Small intestine (tissue), 7 donors: ENCODE results near the gene TBCD. TPM values are rescaled to one million over a fixed set of nuclear protein-coding genes. Genes with fewer than 3 reads are reported as not detected.

Source experiments
- DNase-seq, 2 donors: peaks; one replicate each; pipeline versions ENCODE4 v3.0.0 to v3.0.0-alpha.2; 2013
- FAIRE-seq: peaks from 2 replicates; lab custom pipeline; 2012; peaks lifted over from hg19 to GRCh38; lab: Jason Lieb, UNC
- H3K27ac ChIP-seq, 3 donors: one replicate each; pipeline ENCODE4 v1.5.1; 2013; ENCODE audit warnings: low read length in 2 of 3, mild to moderate bottlenecking in 2 of 3, control low read depth in 1 of 3, inconsistent platforms in 1 of 3, low read depth in 1 of 3, moderate library complexity in 1 of 3
- H3K27me3 ChIP-seq, 3 donors: one replicate each; pipeline ENCODE4 v1.6.1; 2013; ENCODE audit warnings: low read length in 3 of 3, inconsistent platforms in 1 of 3; ENCODE audit not compliant: control insufficient read depth in 3 of 3, insufficient read depth in 3 of 3
- H3K36me3 ChIP-seq, 3 donors: one replicate each; pipeline ENCODE4 v1.6.1; 2013; ENCODE audit warnings: low read length in 3 of 3, inconsistent platforms in 1 of 3, low read depth in 1 of 3, mild to moderate bottlenecking in 1 of 3, moderate library complexity in 1 of 3; ENCODE audit not compliant: control insufficient read depth in 3 of 3, insufficient read depth in 2 of 3
- H3K4me1 ChIP-seq, 3 donors: one replicate each; pipeline ENCODE4 v1.6.1; 2013; ENCODE audit warnings: low read length in 2 of 3, inconsistent platforms in 1 of 3, low read depth in 1 of 3, mild to moderate bottlenecking in 1 of 3, moderate library complexity in 1 of 3; ENCODE audit not compliant: control insufficient read depth in 3 of 3, insufficient read depth in 2 of 3
- H3K4me3 ChIP-seq, 3 donors: one replicate each; pipeline ENCODE4 v1.5.1; 2013; ENCODE audit warnings: low read length in 3 of 3, control low read depth in 1 of 3, inconsistent platforms in 1 of 3, low read depth in 1 of 3, mild to moderate bottlenecking in 1 of 3, moderate library complexity in 1 of 3
- H3K9me3 ChIP-seq, 2 donors: one replicate each; pipeline ENCODE4 v1.6.1; 2013; ENCODE audit warnings: low read depth in 1 of 2, low read length in 1 of 2; ENCODE audit not compliant: control insufficient read depth in 2 of 2, insufficient read depth in 1 of 2
- WGBS, 3 donors: extraction: QIAGEN DNeasy Blood & Tissue Kit; methylation state at CpG; one replicate each; pipeline ENCODE4 v1.1.7; 2013; 5-methylcytosine and 5-hydroxymethylcytosine counted together
- polyA plus RNA-seq, 4 donors: library from polyadenylated mRNA; stranded (reverse) in 3 of 4; unstranded in 1 of 4; fragments of 200-250 nt in 3 of 4; fragments of 120-200 nt in 1 of 4; gene quantifications; one replicate each; pipeline versions ENCODE4 v1.2.1 to v1.2.3, GENCODE V29; 2013
- donor health status: healthy with polysubstance abuse.
- donor health status: control.
- donor health status: control.
- donor health status: Bipolar disorder and iron deficiency.
- donor health status: healthy.

Gene TBCD
- polyA plus RNA-seq, 4 donors = 38.7 to 83.7 (median 67.3) TPM

GRCh38 chr17:82926081-82926480 is 174.2 kb downstream of the TBCD start:
- H3K4me1 ChIP-seq = no peaks in the 10 kb centered on the region
- FAIRE-seq = no peak
- 90 to 98% (median 94%) methylated on average over 6 to 11 of the region's 12 CpGs for WGBS, 3 donors

DNA sequence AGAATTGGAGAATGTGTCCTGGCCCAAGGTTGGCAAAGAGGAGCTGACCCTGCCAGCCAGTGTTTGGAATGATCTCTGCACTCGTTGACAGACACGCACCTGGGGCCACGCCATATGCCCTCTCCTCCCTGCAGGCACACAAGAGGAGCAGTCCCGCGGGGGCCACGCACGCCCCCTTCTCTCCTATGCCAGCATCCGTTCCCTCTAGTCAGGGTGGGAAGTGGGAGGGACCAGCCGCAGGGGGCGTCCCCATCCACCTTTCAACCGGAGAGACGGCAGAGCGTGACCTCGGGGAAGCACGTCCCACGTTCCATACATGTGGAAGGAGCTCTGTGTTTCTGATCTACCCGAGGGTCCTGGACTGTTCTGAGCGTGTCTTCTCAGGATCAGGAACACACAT is 174.9 kb downstream of the TBCD start:
- Histone ChIP-seq H3K27ac (no peak overlapping the region), H3K36me3 (peaks cover 4 to 92% (median 6%) of the 10 kb centered on the region in 3 donors), H3K9me3 (no peaks in the 10 kb centered on the region), H3K4me1 (no peaks in the 10 kb centered on the region), H3K27me3 (no peaks in the 10 kb centered on the region), H3K4me3 (no peak overlapping the region)
- no peak for FAIRE-seq
- DNase-seq = no peak
- 95 to 96% (median 95%) methylated on average over 18 of the region's 18 CpGs for WGBS, 3 donors

More at GRCh38 chr17:82926081-82926480, 174.2 kb downstream of the TBCD start:
- Histone ChIP-seq H3K27me3 (no peaks in the 10 kb centered on the region), H3K9me3 (no peaks in the 10 kb centered on the region), H3K36me3 (peaks cover 4 to 86% (median 6%) of the 10 kb centered on the region in 3 donors), H3K27ac (no peak overlapping the region), H3K4me3 (no peak overlapping the region)
- DNase-seq = no peak

GRCh38 chr17:82927311-82927660 is 175.4 kb downstream of the TBCD start:
- peaks cover 4 to 96% (median 6%) of the 10 kb centered on the region in 3 donors for H3K36me3 ChIP-seq
- H3K4me1 ChIP-seq = no peaks in the 10 kb centered on the region
- H3K9me3 ChIP-seq = no peaks in the 10 kb centered on the region
- no peaks in the 10 kb centered on the region for H3K27me3 ChIP-seq
- DNase-seq = no peak
- 95 to 97% (median 97%) methylated on average over 17 of the region's 17 CpGs for WGBS, 3 donors
- no peak for FAIRE-seq
- no peak overlapping the region for H3K4me3 ChIP-seq
- no peak overlapping the region for H3K27ac ChIP-seq

DNA sequence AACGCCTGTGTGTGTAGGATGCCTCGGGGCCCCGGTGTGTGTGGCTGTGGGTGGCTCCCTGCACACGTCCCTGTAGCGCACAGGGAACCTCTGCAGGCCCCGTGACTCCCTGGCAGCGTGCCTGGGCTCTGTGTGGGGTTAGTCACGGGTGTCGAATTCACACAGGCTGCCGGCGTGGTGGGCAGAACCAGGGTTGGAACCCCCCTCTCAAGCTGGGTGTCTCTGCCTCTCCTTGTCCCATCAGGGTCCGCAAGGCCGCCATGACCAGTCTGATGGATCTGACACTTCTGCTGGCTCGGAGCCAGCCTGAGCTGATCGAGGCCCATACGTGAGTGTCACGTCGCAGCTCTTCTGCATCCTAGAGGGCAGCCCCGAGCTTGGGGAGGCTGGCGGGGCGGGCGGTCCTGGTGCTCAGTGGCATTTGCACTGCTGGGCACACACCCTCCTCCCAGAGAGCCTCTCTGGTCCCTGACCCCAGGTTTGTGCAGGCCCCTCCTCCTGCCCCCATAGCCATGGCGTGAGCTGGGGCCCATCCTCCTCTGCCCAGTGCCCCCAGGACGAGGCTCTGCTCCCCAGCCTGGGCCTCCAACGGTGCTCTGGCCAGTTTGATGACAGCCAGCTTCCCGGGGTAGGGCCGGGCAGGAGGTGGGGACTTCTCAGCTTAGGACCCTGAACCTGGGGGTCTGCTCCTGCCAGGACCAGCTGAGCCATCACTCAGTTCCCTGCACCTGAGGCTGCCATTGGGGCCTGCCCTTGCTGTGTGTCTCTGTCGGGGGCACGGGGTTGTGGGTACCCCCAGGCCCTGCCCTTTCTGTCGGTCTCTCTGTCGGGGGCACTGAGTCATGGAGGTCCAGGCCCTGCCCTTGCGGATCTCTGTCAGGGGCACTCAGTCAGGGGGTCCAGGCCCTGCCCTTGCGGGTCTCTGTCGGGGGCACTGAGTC is 176.1 kb downstream of the TBCD start:
- Histone ChIP-seq H3K4me1 (no peaks in the 10 kb centered on the region), H3K36me3 (peaks cover 5 to 95% (median 6%) of the 10 kb centered on the region in 3 donors), H3K27me3 (no peaks in the 10 kb centered on the region), H3K27ac (no peak overlapping the region), H3K9me3 (no peaks in the 10 kb centered on the region), H3K4me3 (no peak overlapping the region)
- 90 to 96% (median 94%) methylated on average over 31 to 34 of the region's 34 CpGs for WGBS, 3 donors
- FAIRE-seq = no peak
- no peak for DNase-seq

DNA sequence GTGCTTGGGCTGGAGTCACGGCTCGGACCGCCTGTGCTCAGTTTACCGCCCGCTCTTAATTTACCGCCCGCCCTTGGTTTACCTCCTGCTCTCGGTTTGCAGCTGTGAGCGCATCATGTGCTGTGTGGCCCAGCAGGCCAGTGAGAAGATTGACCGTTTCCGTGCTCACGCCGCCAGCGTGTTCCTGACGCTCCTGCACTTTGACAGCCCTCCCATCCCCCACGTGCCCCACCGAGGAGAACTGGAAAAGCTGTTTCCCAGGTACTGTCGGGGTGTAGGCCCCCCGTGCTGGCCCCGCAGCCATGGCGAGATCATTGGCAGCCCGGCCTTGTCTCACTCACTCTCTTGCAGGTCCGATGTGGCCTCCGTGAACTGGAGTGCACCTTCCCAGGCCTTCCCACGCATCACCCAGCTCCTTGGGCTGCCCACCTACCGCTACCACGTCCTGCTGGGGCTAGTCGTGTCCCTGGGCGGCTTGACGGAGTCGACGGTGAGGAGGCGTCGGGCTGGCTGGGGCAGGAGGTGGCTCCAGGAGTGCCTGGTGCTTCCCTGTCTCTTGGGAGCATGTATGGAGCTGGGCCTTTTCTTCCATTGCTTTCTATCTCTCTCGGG is 177.3 kb downstream of the TBCD start:
- Histone ChIP-seq H3K27me3 (no peaks in the 10 kb centered on the region), H3K4me1 (no peaks in the 10 kb centered on the region), H3K27ac (no peak overlapping the region), H3K36me3 (peaks cover 5 to 95% (median 6%) of the 10 kb centered on the region in 3 donors), H3K9me3 (no peaks in the 10 kb centered on the region), H3K4me3 (no peak overlapping the region)
- DNase-seq (no peak), FAIRE-seq (no peak)
- WGBS, 3 donors = 95 to 97% (median 96%) methylated on average over 35 of the region's 35 CpGs

GRCh38 chr17:82929676-82930042 is 177.8 kb downstream of the TBCD start:
- 93 to 95% (median 94%) methylated on average over 9 of the region's 9 CpGs for WGBS, 3 donors

GRCh38 chr17:82930043-82930923 is 178.4 kb downstream of the TBCD start:
- WGBS, 3 donors = 96 to 97% (median 97%) methylated on average over 56 of the region's 56 CpGs
- no peaks in the 10 kb centered on the region for H3K9me3 ChIP-seq
- DNase-seq = no peak
- H3K4me3 ChIP-seq = no peak overlapping the region
- peaks cover 5 to 86% (median 6%) of the 10 kb centered on the region in 3 donors for H3K36me3 ChIP-seq
- H3K4me1 ChIP-seq = no peaks in the 10 kb centered on the region
- no peak overlapping the region for H3K27ac ChIP-seq
- no peaks in the 10 kb centered on the region for H3K27me3 ChIP-seq
- no peak for FAIRE-seq

More at GRCh38 chr17:82929676-82930042, 177.8 kb downstream of the TBCD start:
- Histone ChIP-seq H3K4me1 (no peaks in the 10 kb centered on the region), H3K4me3 (no peak overlapping the region), H3K27me3 (no peaks in the 10 kb centered on the region), H3K36me3 (peaks cover 5 to 92% (median 6%) of the 10 kb centered on the region in 3 donors), H3K27ac (no peak overlapping the region), H3K9me3 (no peaks in the 10 kb centered on the region)
- DNase-seq (no peak), FAIRE-seq (no peak)
